GM12872 (cell line): ENCODE measurements around the gene ZNF526.

ENCODE experiments used
- CTCF ChIP-seq: IDR thresholded peaks from 3 replicates; pipeline ENCODE4 v1.5.1; 2011; ENCODE audit warnings: low read depth, mild to moderate bottlenecking, low read length, moderate library complexity; ENCODE audit not compliant: insufficient read depth

ZNF526 gene

GRCh38 chr19:42268704-42269477 lies 48.8 kb downstream of the ZNF526 start, which contains the start of gene CIC:
Gene CIC (plus strand): TSS chr19:42269252. CDS start chr19:42271784, 2,532 bp downstream.
- TF ChIP-seq CTCF, result no peak

GRCh38 chr19:42269478-42270345 lies 49.6 kb downstream of the ZNF526 start:
- no peak for TF ChIP-seq CTCF

- TF ChIP-seq CTCF, result no peak
Observed at GRCh38 chr19:42270346-42271044, 50.4 kb downstream of the ZNF526 start.

GRCh38 chr19:42271045-42271419 lies 50.9 kb downstream of the ZNF526 start:
- no peak for TF ChIP-seq CTCF

- TF ChIP-seq CTCF, result no peak
Observed at GRCh38 chr19:42271861-42272534, 51.9 kb downstream of the ZNF526 start.

GRCh38 chr19:42272535-42272897 lies 52.4 kb downstream of the ZNF526 start:
- no peak for TF ChIP-seq CTCF
